Mesenchymal stem cell (in vitro differentiated cells and primary cell): Measurements from ENCODE around the gene PLA2G6.

Source experiments
- DNase-seq: peaks from one replicate; pipeline ENCODE4 v3.0.0-alpha.2; 2013
- H2AFZ ChIP-seq: one replicate; pipeline ENCODE4 v1.6.1; 2013; ENCODE audit warnings: low read depth, mild to moderate bottlenecking, control low read depth, inconsistent platforms, low read length, moderate library complexity
- H2AK5ac ChIP-seq: 2 replicates; pipeline ENCODE4 v1.6.1; 2013; ENCODE audit warnings: low read length, moderate library complexity, mild to moderate bottlenecking, inconsistent platforms; ENCODE audit not compliant: severe bottlenecking
- H2BK120ac ChIP-seq: one replicate; pipeline ENCODE4 v1.6.1; 2013; ENCODE audit warnings: low read depth, mild to moderate bottlenecking, inconsistent platforms, low read length, moderate library complexity
- H2BK12ac ChIP-seq, 2 experiments: one replicate each; pipeline ENCODE4 v1.6.1; 2013; ENCODE audit warnings: inconsistent platforms in 2 of 2, low read length in 2 of 2, mild to moderate bottlenecking in 2 of 2, moderate library complexity in 2 of 2, control low read depth in 1 of 2
- H2BK15ac ChIP-seq: one replicate; pipeline ENCODE4 v1.6.1; 2013; ENCODE audit warnings: mild to moderate bottlenecking, low read depth, inconsistent platforms; ENCODE audit not compliant: poor library complexity, severe bottlenecking
- H2BK5ac ChIP-seq: 2 replicates; pipeline ENCODE4 v1.6.1; 2013; ENCODE audit warnings: low read depth, mild to moderate bottlenecking, low read length, control low read depth, inconsistent platforms; ENCODE audit not compliant: poor library complexity, severe bottlenecking
- H3K14ac ChIP-seq, 2 experiments: one replicate each; pipeline ENCODE4 v1.6.1; 2013; ENCODE audit warnings: inconsistent platforms in 2 of 2, low read length in 2 of 2, control low read depth in 1 of 2, mild to moderate bottlenecking in 1 of 2, moderate library complexity in 1 of 2
- H3K18ac ChIP-seq, 2 experiments: one replicate each; pipeline ENCODE4 v1.6.1; 2013; ENCODE audit warnings: inconsistent platforms in 2 of 2, low read length in 2 of 2, control low read depth in 1 of 2, low read depth in 1 of 2, mild to moderate bottlenecking in 1 of 2
- H3K23ac ChIP-seq, 2 experiments: one replicate each; pipeline ENCODE4 v1.6.1; 2013; ENCODE audit warnings: inconsistent platforms in 2 of 2, low read length in 2 of 2, mild to moderate bottlenecking in 2 of 2, moderate library complexity in 2 of 2, control low read depth in 1 of 2
- H3K27ac ChIP-seq: 2 replicates; pipeline ENCODE4 v1.5.1; 2013; ENCODE audit warnings: mild to moderate bottlenecking, moderate library complexity, low read length, control low read depth, inconsistent platforms; ENCODE audit not compliant: poor library complexity, severe bottlenecking
- H3K27me3 ChIP-seq, 2 experiments: 2 replicates each; pipeline versions ENCODE4 v1.6.1 to v1.7.0; 2013; ENCODE audit warnings: low read length in 2 of 2, mild to moderate bottlenecking in 2 of 2, moderate library complexity in 2 of 2, control low read depth in 1 of 2, inconsistent platforms in 1 of 2; ENCODE audit not compliant: control insufficient read depth in 1 of 2, insufficient read depth in 1 of 2
- H3K36me3 ChIP-seq, 2 experiments: 2 replicates each; pipeline versions ENCODE4 v1.6.1 to v1.7.0; 2013; ENCODE audit warnings: low read length in 2 of 2, control low read depth in 1 of 2, inconsistent platforms in 1 of 2, low read depth in 1 of 2, mild to moderate bottlenecking in 1 of 2; ENCODE audit not compliant: insufficient read depth in 2 of 2, control insufficient read depth in 1 of 2
- H3K4ac ChIP-seq, 2 experiments: one replicate each; pipeline ENCODE4 v1.6.1; 2013; ENCODE audit warnings: inconsistent platforms in 2 of 2, low read length in 2 of 2, mild to moderate bottlenecking in 2 of 2, moderate library complexity in 2 of 2, control low read depth in 1 of 2, low read depth in 1 of 2
- H3K4me1 ChIP-seq: 2 replicates; pipeline ENCODE4 v1.6.1; 2013; ENCODE audit warnings: low read depth, low read length, control low read depth; ENCODE audit not compliant: control insufficient read depth, insufficient read depth
- H3K4me2 ChIP-seq: 2 replicates; pipeline ENCODE4 v1.6.1; 2013; ENCODE audit warnings: low read length, mild to moderate bottlenecking, inconsistent platforms; ENCODE audit not compliant: poor library complexity, severe bottlenecking
- H3K4me3 ChIP-seq, 2 experiments: 2 replicates each; pipeline versions ENCODE4 v1.5.1 to v1.7.0; 2013; ENCODE audit warnings: low read length in 2 of 2, mild to moderate bottlenecking in 2 of 2, control low read depth in 1 of 2, low read depth in 1 of 2; ENCODE audit not compliant: insufficient read depth in 1 of 2
- H3K79me1 ChIP-seq: replicated peaks from 2 replicates; pipeline ENCODE4 v1.6.1; 2013; ENCODE audit warnings: mild to moderate bottlenecking, control low read depth, low read length, inconsistent platforms; ENCODE audit not compliant: poor library complexity, severe bottlenecking
- H3K9ac ChIP-seq: 2 replicates; pipeline ENCODE4 v1.7.0; 2013; ENCODE audit warnings: mild to moderate bottlenecking, low read length, moderate library complexity
- H3K9me3 ChIP-seq: 2 replicates; pipeline ENCODE4 v1.7.0; 2013; ENCODE audit warnings: mild to moderate bottlenecking, low read length; ENCODE audit not compliant: control insufficient read depth
- H4K8ac ChIP-seq: one replicate; pipeline ENCODE4 v1.6.1; 2013; ENCODE audit warnings: inconsistent platforms, mild to moderate bottlenecking, low read length, moderate library complexity
- H4K91ac ChIP-seq: one replicate; pipeline ENCODE4 v1.6.1; 2013; ENCODE audit warnings: mild to moderate bottlenecking, low read length, inconsistent platforms
- WGBS: methylation state at CpG from one replicate; pipeline ENCODE4 v1.1.7; 2013; ENCODE audit warnings: mixed read lengths; 5-methylcytosine and 5-hydroxymethylcytosine counted together

The PLA2G6 gene

DNA sequence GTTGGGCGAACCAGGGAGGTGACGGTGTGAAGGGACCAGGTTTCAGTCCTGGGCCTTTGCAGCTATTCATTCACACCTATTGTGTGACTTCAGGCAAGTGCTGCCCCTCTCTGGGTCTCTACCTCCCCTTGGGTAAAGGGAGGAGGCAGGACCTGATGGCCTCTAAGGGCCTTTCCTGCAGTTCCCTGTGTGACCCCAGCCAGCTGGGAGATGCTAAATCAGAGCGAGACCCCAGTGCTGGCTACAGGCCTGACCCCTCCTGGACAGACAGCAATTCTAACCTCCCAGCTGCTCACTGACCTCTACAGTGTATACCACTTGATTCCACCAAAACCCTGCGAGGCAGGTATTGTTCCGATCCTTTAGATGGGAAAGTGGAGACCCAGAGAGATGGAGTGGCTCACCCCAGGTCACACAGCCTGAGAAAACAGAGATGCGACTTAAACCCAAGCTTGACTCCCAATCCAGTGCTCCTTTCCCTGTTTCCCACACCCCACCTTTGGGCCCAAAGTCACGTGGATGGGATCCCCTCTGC, 26.3 kb upstream of the PLA2G6 start:
- peaks cover 41% of the 10 kb centered on the region for H3K79me1 ChIP-seq
- H3K9me3 ChIP-seq: no peaks in the 10 kb centered on the region
- H4K91ac ChIP-seq: no peak overlapping the region
- H3K4me3 ChIP-seq: no peak overlapping the region
- H3K27ac ChIP-seq: no peak overlapping the region
- H2AFZ ChIP-seq: no peak overlapping the region
- H3K9ac ChIP-seq: peak overlapping the region; percentile 44
- no peaks in the 10 kb centered on the region for H3K27me3 ChIP-seq
- no peak overlapping the region for H3K14ac ChIP-seq
- H3K18ac ChIP-seq: no peak overlapping the region
- DNase-seq: no peak
- H2AK5ac ChIP-seq: no peak overlapping the region
- H3K4me2 ChIP-seq: no peak overlapping the region
- no peak overlapping the region for H3K23ac ChIP-seq
- H3K36me3 ChIP-seq: peaks cover 17 to 28% of the 10 kb centered on the region in 2 experiments
- H2BK5ac ChIP-seq: no peak overlapping the region
- 94% methylated on average over 4 of the region's 7 CpGs for WGBS
- H2BK12ac ChIP-seq: no peak overlapping the region
- H2BK15ac ChIP-seq: no peak overlapping the region
- H3K4ac ChIP-seq: no peak overlapping the region
- no peak overlapping the region for H4K8ac ChIP-seq
- H3K4me1 ChIP-seq: peaks cover 26% of the 10 kb centered on the region
- H2BK120ac ChIP-seq: no peak overlapping the region

DNA sequence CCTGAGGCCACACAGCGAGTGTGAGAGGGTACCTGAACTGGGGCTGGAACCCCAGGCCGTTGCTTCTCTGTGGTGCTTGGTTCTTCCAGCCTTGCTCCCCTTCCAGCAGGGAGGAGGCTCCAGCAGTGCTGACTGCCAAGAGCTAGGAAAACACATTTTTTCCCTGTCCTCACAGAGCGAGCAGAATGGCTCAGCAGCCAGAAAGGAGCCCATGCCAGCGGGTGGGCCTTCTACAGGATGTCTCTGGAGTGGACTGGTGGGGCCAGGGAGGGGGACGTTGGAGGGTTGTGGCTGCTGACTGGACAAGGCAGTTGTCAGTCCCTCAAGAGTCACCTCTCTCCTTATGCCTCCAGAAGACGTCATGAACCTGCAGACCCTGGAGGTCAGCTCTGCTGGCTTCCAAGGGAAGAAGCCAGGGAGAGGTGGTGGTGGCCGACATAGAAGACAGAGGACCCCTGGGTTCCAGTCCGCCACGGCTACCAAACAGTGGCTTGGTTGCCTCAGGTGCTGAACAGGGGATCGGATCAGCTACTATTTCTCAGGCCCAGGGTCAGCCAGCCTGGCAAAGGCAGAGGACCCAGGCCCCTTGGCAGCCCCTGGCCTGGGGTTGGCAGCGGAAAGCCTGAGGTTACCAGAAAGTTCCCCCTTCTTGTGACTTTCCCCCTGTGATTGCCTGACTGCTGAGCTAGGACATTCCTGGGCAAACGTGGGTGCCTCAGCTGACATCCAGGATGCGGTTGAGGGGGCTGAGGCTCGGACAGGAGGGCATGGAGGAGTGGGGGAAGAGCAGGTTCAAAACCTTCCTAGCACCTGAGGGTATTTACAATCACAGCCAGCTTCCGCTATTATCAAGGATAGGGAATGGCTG, 23.9 kb upstream of the PLA2G6 start:
- H3K9me3 ChIP-seq: no peaks in the 10 kb centered on the region
- H3K4me2 ChIP-seq: peak overlapping the region; percentile 20
- H2BK12ac ChIP-seq: peak overlapping the region in 1 of 2 experiments; percentile 24
- peak overlapping the region in 1 of 2 experiments; percentile 83 for H3K4me3 ChIP-seq
- peaks cover 33% of the 10 kb centered on the region for H3K79me1 ChIP-seq
- H4K91ac ChIP-seq: peak overlapping the region; percentile 22
- peak overlapping the region; percentile 94 for H3K9ac ChIP-seq
- peak; percentile 47 for DNase-seq
- no peak overlapping the region for H2BK120ac ChIP-seq
- H3K18ac ChIP-seq: no peak overlapping the region
- no peaks in the 10 kb centered on the region for H3K27me3 ChIP-seq
- H3K14ac ChIP-seq: no peak overlapping the region
- H3K4ac ChIP-seq: no peak overlapping the region
- peak overlapping the region; percentile 66 for H2AK5ac ChIP-seq
- WGBS: 89% methylated on average over 14 of the region's 15 CpGs
- H3K23ac ChIP-seq: no peak overlapping the region
- H3K4me1 ChIP-seq: peaks cover 29% of the 10 kb centered on the region
- peaks cover 17 to 18% of the 10 kb centered on the region in 2 experiments for H3K36me3 ChIP-seq
- peak overlapping the region; percentile 12 for H2BK15ac ChIP-seq
- no peak overlapping the region for H2BK5ac ChIP-seq
- H4K8ac ChIP-seq: no peak overlapping the region
- no peak overlapping the region for H2AFZ ChIP-seq
- peak overlapping the region; percentile 55 for H3K27ac ChIP-seq

DNA sequence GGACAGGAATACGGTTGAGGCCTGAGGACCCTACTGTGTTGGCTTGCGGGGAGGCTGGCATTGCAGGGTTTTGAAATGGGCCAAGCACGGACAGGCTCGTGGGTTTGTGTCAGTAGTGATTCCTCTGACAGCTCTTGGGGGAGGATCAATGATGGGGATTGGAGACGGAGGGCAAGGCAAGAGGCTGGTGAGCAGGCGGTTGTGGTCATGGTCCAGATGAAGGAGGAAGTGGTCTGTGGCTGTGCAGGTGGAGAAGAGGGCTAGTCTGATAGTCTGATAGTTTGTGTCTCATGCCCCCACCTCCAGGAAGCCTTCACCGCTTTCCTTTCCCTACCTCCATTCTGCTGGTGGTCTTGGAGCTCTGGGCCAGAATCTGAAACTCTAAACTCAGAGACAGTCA, 23.2 kb upstream of the PLA2G6 start:
- no peak overlapping the region for H2AFZ ChIP-seq
- 92% methylated on average over 7 of the region's 7 CpGs for WGBS
- no peak overlapping the region for H3K4ac ChIP-seq
- peak overlapping the region in 1 of 2 experiments; percentile 26 for H3K14ac ChIP-seq
- no peak overlapping the region for H2BK5ac ChIP-seq
- peak overlapping the region; percentile 20 for H3K4me2 ChIP-seq
- no peak overlapping the region for H3K18ac ChIP-seq
- peaks cover 11 to 12% of the 10 kb centered on the region in 2 experiments for H3K36me3 ChIP-seq
- H4K8ac ChIP-seq: no peak overlapping the region
- peaks cover 28% of the 10 kb centered on the region for H3K4me1 ChIP-seq
- H3K4me3 ChIP-seq: peak overlapping the region in 1 of 2 experiments; percentile 83
- H3K79me1 ChIP-seq: peaks cover 28% of the 10 kb centered on the region
- H2AK5ac ChIP-seq: peak overlapping the region; percentile 66
- H3K23ac ChIP-seq: no peak overlapping the region
- H3K9ac ChIP-seq: peak overlapping the region; percentile 94
- peak overlapping the region; percentile 55 for H3K27ac ChIP-seq
- no peak overlapping the region for H2BK15ac ChIP-seq
- no peak overlapping the region for H4K91ac ChIP-seq
- no peaks in the 10 kb centered on the region for H3K9me3 ChIP-seq
- H3K27me3 ChIP-seq: no peaks in the 10 kb centered on the region
- H2BK120ac ChIP-seq: no peak overlapping the region
- DNase-seq: no peak
- H2BK12ac ChIP-seq: no peak overlapping the region

DNA sequence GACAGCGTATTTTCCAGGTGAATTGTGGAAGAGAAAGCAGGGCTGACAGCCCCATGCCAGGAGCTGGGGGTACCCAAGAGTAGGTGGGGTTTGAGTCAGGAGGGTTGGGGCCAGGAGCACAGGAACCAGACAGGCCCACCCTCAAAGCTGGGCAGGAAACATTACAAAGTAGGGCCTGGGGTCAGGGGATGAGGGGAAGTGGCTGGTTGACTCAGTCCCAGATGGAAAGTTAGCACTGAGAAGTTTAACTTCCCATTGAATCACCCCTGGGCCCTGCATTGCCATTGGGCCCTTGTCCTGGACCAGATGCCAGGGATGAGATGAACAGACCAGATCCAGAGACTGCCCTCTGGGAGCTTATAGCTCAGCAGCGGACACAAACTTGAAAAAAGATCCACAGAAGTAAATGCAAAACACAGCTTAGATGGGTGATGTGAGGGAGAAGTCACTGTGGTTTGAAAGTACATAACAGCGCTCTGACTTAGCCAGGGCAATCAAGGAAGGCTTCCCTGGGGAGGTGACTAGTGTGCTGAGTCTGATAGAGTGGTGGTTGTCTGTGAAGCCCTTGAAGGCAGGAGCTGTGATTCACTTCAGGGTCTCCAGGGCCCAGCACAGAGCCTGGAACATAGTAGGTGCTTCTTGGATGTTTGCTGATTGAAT, 22.4 kb upstream of the PLA2G6 start:
- no peak overlapping the region for H2BK5ac ChIP-seq
- peaks cover 26% of the 10 kb centered on the region for H3K79me1 ChIP-seq
- no peak overlapping the region for H4K91ac ChIP-seq
- WGBS: 92% methylated on average over 3 of the region's 3 CpGs
- peak overlapping the region in 1 of 2 experiments; percentile 41 for H3K18ac ChIP-seq
- H3K36me3 ChIP-seq: peaks cover 10 to 12% of the 10 kb centered on the region in 2 experiments
- H3K14ac ChIP-seq: no peak overlapping the region
- peak overlapping the region; percentile 0 for H2BK15ac ChIP-seq
- peak overlapping the region; percentile 94 for H3K9ac ChIP-seq
- no peak overlapping the region for H3K27ac ChIP-seq
- H2BK120ac ChIP-seq: peak overlapping the region; percentile 27
- no peaks in the 10 kb centered on the region for H3K9me3 ChIP-seq
- H3K4me1 ChIP-seq: peaks cover 27% of the 10 kb centered on the region
- H3K4me2 ChIP-seq: no peak overlapping the region
- H3K23ac ChIP-seq: no peak overlapping the region
- H3K27me3 ChIP-seq: no peaks in the 10 kb centered on the region
- H3K4me3 ChIP-seq: peak overlapping the region in 1 of 2 experiments; percentile 83
- DNase-seq: peak; percentile 76
- H2BK12ac ChIP-seq: peak overlapping the region in 1 of 2 experiments; percentile 43
- H2AFZ ChIP-seq: no peak overlapping the region
- no peak overlapping the region for H3K4ac ChIP-seq
- peak overlapping the region; percentile 2 for H2AK5ac ChIP-seq
- no peak overlapping the region for H4K8ac ChIP-seq
